Measurements from ENCODE around the gene DNAI2.

The DNAI2 gene

GRCh38 chr17:74298778-74299177 is 24.7 kb downstream of the DNAI2 start:
- Histone ChIP-seq H3K9me3 (ENCODE audit: control insufficient read depth in 5 of 5, low read length in 5 of 5) (no peaks in the 10 kb centered on the region), H3K27me3 (ENCODE audit: control insufficient read depth in 5 of 5, insufficient read depth in 4 of 5, low read length in 5 of 5) (peaks cover 0 to 7% (median 0%) of the 10 kb centered on the region in 5 donors), H3K36me3 (ENCODE audit: control insufficient read depth in 5 of 5, insufficient read depth in 5 of 5, low read length in 5 of 5) (no peaks in the 10 kb centered on the region), H3K4me3 (ENCODE audit: low read depth in 1 of 5, low read length in 5 of 5) (no peak overlapping the region), H3K27ac (ENCODE audit: low read depth, low read length) (no peak overlapping the region), H3K4me1 (ENCODE audit: control insufficient read depth in 5 of 5, insufficient read depth in 5 of 5, low read length in 5 of 5) (peaks cover 3 to 12% (median 9%) of the 10 kb centered on the region in 5 donors), H3K9ac (ENCODE audit: low read length in 5 of 5) (no peak overlapping the region)

GRCh38 chr17:74299226-74300009 is 25.4 kb downstream of the DNAI2 start:
- no peak overlapping the region for H3K27ac ChIP-seq (ENCODE audit: low read depth, low read length)
- no peaks in the 10 kb centered on the region for H3K36me3 ChIP-seq (ENCODE audit: control insufficient read depth in 5 of 5, insufficient read depth in 5 of 5, low read length in 5 of 5)
- peaks cover 0 to 3% (median under 1%) of the 10 kb centered on the region in 5 donors for H3K9me3 ChIP-seq (ENCODE audit: control insufficient read depth in 5 of 5, low read length in 5 of 5)
- no peak overlapping the region for H3K9ac ChIP-seq (ENCODE audit: low read length in 5 of 5)
- H3K4me3 ChIP-seq (ENCODE audit: low read depth in 1 of 5, low read length in 5 of 5), result no peak overlapping the region
- H3K27me3 ChIP-seq (ENCODE audit: control insufficient read depth in 5 of 5, insufficient read depth in 4 of 5, low read length in 5 of 5), result peaks cover 0 to 7% (median 0%) of the 10 kb centered on the region in 5 donors
- peaks cover 3 to 12% (median 9%) of the 10 kb centered on the region in 5 donors for H3K4me1 ChIP-seq (ENCODE audit: control insufficient read depth in 5 of 5, insufficient read depth in 5 of 5, low read length in 5 of 5)

GRCh38 chr17:74303305-74303704 is 29.3 kb downstream of the DNAI2 start:
- Histone ChIP-seq H3K4me3 (ENCODE audit: low read depth in 1 of 5, low read length in 5 of 5) (no peak overlapping the region), H3K27me3 (ENCODE audit: control insufficient read depth in 5 of 5, insufficient read depth in 4 of 5, low read length in 5 of 5) (peaks cover 0 to 7% (median 0%) of the 10 kb centered on the region in 5 donors), H3K9ac (ENCODE audit: low read length in 5 of 5) (no peak overlapping the region), H3K27ac (ENCODE audit: low read depth, low read length) (no peak overlapping the region), H3K36me3 (ENCODE audit: control insufficient read depth in 5 of 5, insufficient read depth in 5 of 5, low read length in 5 of 5) (no peaks in the 10 kb centered on the region), H3K9me3 (ENCODE audit: control insufficient read depth in 5 of 5, low read length in 5 of 5) (peaks cover 0 to 13% (median 9%) of the 10 kb centered on the region in 5 donors), H3K4me1 (ENCODE audit: control insufficient read depth in 5 of 5, insufficient read depth in 5 of 5, low read length in 5 of 5) (peaks cover 0 to 10% (median 0%) of the 10 kb centered on the region in 5 donors)

GRCh38 chr17:74304184-74304583 is 30.1 kb downstream of the DNAI2 start:
- Histone ChIP-seq H3K27me3 (ENCODE audit: control insufficient read depth in 5 of 5, insufficient read depth in 4 of 5, low read length in 5 of 5) (peaks cover 0 to 7% (median 3%) of the 10 kb centered on the region in 5 donors), H3K9me3 (ENCODE audit: control insufficient read depth in 5 of 5, low read length in 5 of 5) (peaks cover 0 to 13% (median 9%) of the 10 kb centered on the region in 5 donors), H3K9ac (ENCODE audit: low read length in 5 of 5) (no peak overlapping the region), H3K4me1 (ENCODE audit: control insufficient read depth in 5 of 5, insufficient read depth in 5 of 5, low read length in 5 of 5) (peaks cover 0 to 11% (median 0%) of the 10 kb centered on the region in 5 donors), H3K4me3 (ENCODE audit: low read depth in 1 of 5, low read length in 5 of 5) (no peak overlapping the region), H3K36me3 (ENCODE audit: control insufficient read depth in 5 of 5, insufficient read depth in 5 of 5, low read length in 5 of 5) (no peaks in the 10 kb centered on the region), H3K27ac (ENCODE audit: low read depth, low read length) (no peak overlapping the region)

- Histone ChIP-seq H3K9me3 (ENCODE audit: control insufficient read depth in 5 of 5, low read length in 5 of 5) (peaks cover 0 to 13% (median 9%) of the 10 kb centered on the region in 5 donors), H3K36me3 (ENCODE audit: control insufficient read depth in 5 of 5, insufficient read depth in 5 of 5, low read length in 5 of 5) (no peaks in the 10 kb centered on the region), H3K9ac (ENCODE audit: low read length in 5 of 5) (no peak overlapping the region), H3K4me3 (ENCODE audit: low read depth in 1 of 5, low read length in 5 of 5) (no peak overlapping the region), H3K4me1 (ENCODE audit: control insufficient read depth in 5 of 5, insufficient read depth in 5 of 5, low read length in 5 of 5) (peaks cover 0 to 10% (median 0%) of the 10 kb centered on the region in 5 donors), H3K27me3 (ENCODE audit: control insufficient read depth in 5 of 5, insufficient read depth in 4 of 5, low read length in 5 of 5) (peaks cover 0 to 9% (median 5%) of the 10 kb centered on the region in 5 donors), H3K27ac (ENCODE audit: low read depth, low read length) (no peak overlapping the region)
Observed at GRCh38 chr17:74305865-74306654, 32.0 kb downstream of the DNAI2 start.

- H3K27me3 ChIP-seq (ENCODE audit: control insufficient read depth in 5 of 5, insufficient read depth in 4 of 5, low read length in 5 of 5), result peaks cover 0 to 9% (median 5%) of the 10 kb centered on the region in 5 donors
- no peak overlapping the region for H3K9ac ChIP-seq (ENCODE audit: low read length in 5 of 5)
- peaks cover 0 to 18% (median 12%) of the 10 kb centered on the region in 5 donors for H3K9me3 ChIP-seq (ENCODE audit: control insufficient read depth in 5 of 5, low read length in 5 of 5)
- H3K27ac ChIP-seq (ENCODE audit: low read depth, low read length), result no peak overlapping the region
- H3K36me3 ChIP-seq (ENCODE audit: control insufficient read depth in 5 of 5, insufficient read depth in 5 of 5, low read length in 5 of 5), result no peaks in the 10 kb centered on the region
- H3K4me1 ChIP-seq (ENCODE audit: control insufficient read depth in 5 of 5, insufficient read depth in 5 of 5, low read length in 5 of 5), result peaks cover 0 to 9% (median 0%) of the 10 kb centered on the region in 5 donors
- H3K4me3 ChIP-seq (ENCODE audit: low read depth in 1 of 5, low read length in 5 of 5), result no peak overlapping the region
Observed at GRCh38 chr17:74307984-74308773, 34.1 kb downstream of the DNAI2 start.

- Histone ChIP-seq H3K27me3 (ENCODE audit: control insufficient read depth in 5 of 5, insufficient read depth in 4 of 5, low read length in 5 of 5) (peaks cover 3 to 11% (median 6%) of the 10 kb centered on the region in 5 donors), H3K4me1 (ENCODE audit: control insufficient read depth in 5 of 5, insufficient read depth in 5 of 5, low read length in 5 of 5) (peaks cover 0 to 9% (median 0%) of the 10 kb centered on the region in 5 donors), H3K27ac (ENCODE audit: low read depth, low read length) (no peak overlapping the region), H3K9ac (ENCODE audit: low read length in 5 of 5) (no peak overlapping the region), H3K36me3 (ENCODE audit: control insufficient read depth in 5 of 5, insufficient read depth in 5 of 5, low read length in 5 of 5) (no peaks in the 10 kb centered on the region), H3K4me3 (ENCODE audit: low read depth in 1 of 5, low read length in 5 of 5) (no peak overlapping the region), H3K9me3 (ENCODE audit: control insufficient read depth in 5 of 5, low read length in 5 of 5) (peaks cover 0 to 10% (median 7%) of the 10 kb centered on the region in 5 donors)
Observed at GRCh38 chr17:74309902-74310301, 35.9 kb downstream of the DNAI2 start.

GRCh38 chr17:74314877-74315276 is 40.8 kb downstream of the DNAI2 start:
- no peak overlapping the region for H3K9ac ChIP-seq (ENCODE audit: low read length in 5 of 5)
- H3K27me3 ChIP-seq (ENCODE audit: control insufficient read depth in 5 of 5, insufficient read depth in 4 of 5, low read length in 5 of 5), result peaks cover 0 to 6% (median 3%) of the 10 kb centered on the region in 5 donors
- H3K4me3 ChIP-seq (ENCODE audit: low read depth in 1 of 5, low read length in 5 of 5), result no peak overlapping the region

GRCh38 chr17:74316220-74316619 is 42.2 kb downstream of the DNAI2 start:
- Histone ChIP-seq H3K4me1 (ENCODE audit: control insufficient read depth in 5 of 5, insufficient read depth in 5 of 5, low read length in 5 of 5) (peaks cover 0 to 10% (median 0%) of the 10 kb centered on the region in 5 donors), H3K9me3 (ENCODE audit: control insufficient read depth in 5 of 5, low read length in 5 of 5) (peaks cover 0 to 6% (median 2%) of the 10 kb centered on the region in 5 donors), H3K9ac (ENCODE audit: low read length in 5 of 5) (no peak overlapping the region), H3K27me3 (ENCODE audit: control insufficient read depth in 5 of 5, insufficient read depth in 4 of 5, low read length in 5 of 5) (peaks cover 0 to 6% (median 3%) of the 10 kb centered on the region in 5 donors), H3K36me3 (ENCODE audit: control insufficient read depth in 5 of 5, insufficient read depth in 5 of 5, low read length in 5 of 5) (no peaks in the 10 kb centered on the region), H3K27ac (ENCODE audit: low read depth, low read length) (no peak overlapping the region), H3K4me3 (ENCODE audit: low read depth in 1 of 5, low read length in 5 of 5) (no peak overlapping the region)

More at GRCh38 chr17:74314877-74315276, 40.8 kb downstream of the DNAI2 start:
- no peak overlapping the region for H3K27ac ChIP-seq (ENCODE audit: low read depth, low read length)
- peaks cover 0 to 10% (median 0%) of the 10 kb centered on the region in 5 donors for H3K4me1 ChIP-seq (ENCODE audit: control insufficient read depth in 5 of 5, insufficient read depth in 5 of 5, low read length in 5 of 5)
- H3K9me3 ChIP-seq (ENCODE audit: control insufficient read depth in 5 of 5, low read length in 5 of 5), result peaks cover 0 to 6% (median 2%) of the 10 kb centered on the region in 5 donors
- no peaks in the 10 kb centered on the region for H3K36me3 ChIP-seq (ENCODE audit: control insufficient read depth in 5 of 5, insufficient read depth in 5 of 5, low read length in 5 of 5)

All from subcutaneous abdominal adipose tissue (tissue), 5 donors.